BLaER1 (cell line): ENCODE results near the gene RBM10.

ENCODE experiments used
- H3K27ac ChIP-seq: shearing (Covaris generic); formaldehyde crosslinking; 2 replicates; pipeline ENCODE4 v1.8.1; 2022
- H3K27me3 ChIP-seq: shearing (Covaris generic); formaldehyde crosslinking; 2 replicates; pipeline ENCODE4 v1.8.1; 2022
- H3K36me3 ChIP-seq: shearing (Covaris generic); formaldehyde crosslinking; 2 replicates; pipeline ENCODE4 v1.8.1; 2022
- H3K4me1 ChIP-seq: shearing (Covaris generic); formaldehyde crosslinking; 2 replicates; pipeline ENCODE4 v1.8.1; 2022
- H3K4me2 ChIP-seq: shearing (Covaris generic); formaldehyde crosslinking; 2 replicates; pipeline ENCODE4 v1.8.1; 2022
- H3K4me3 ChIP-seq: shearing (Covaris generic); formaldehyde crosslinking; 2 replicates; pipeline ENCODE4 v1.8.1; 2022
- H3K9ac ChIP-seq: shearing (Covaris generic); formaldehyde crosslinking; 2 replicates; pipeline ENCODE4 v1.8.1; 2022
- H3K9me3 ChIP-seq: shearing (Covaris generic); formaldehyde crosslinking; 2 replicates; pipeline ENCODE4 v1.8.1; 2022
- H4K20me1 ChIP-seq: shearing (Covaris generic); formaldehyde crosslinking; 2 replicates; pipeline ENCODE4 v1.8.1; 2022
- Cebpa-rat ChIP-seq: shearing (Covaris generic); IDR thresholded peaks from 2 replicates; pipeline ENCODE4 v1.8.1; 2022

Gene RBM10

GRCh38 chrX:47194194-47194787 lies 49.3 kb downstream of the RBM10 start:
- Histone ChIP-seq H3K9ac (peak overlapping the region; percentile 98), H3K4me3 (peak overlapping the region; percentile 90), H3K9me3 (no peaks in the 10 kb centered on the region), H3K36me3 (peaks cover 37% of the 10 kb centered on the region), H3K4me1 (peaks cover 49% of the 10 kb centered on the region), H3K4me2 (peak overlapping the region; percentile 94), H3K27me3 (no peaks in the 10 kb centered on the region), H3K27ac (peak overlapping the region; percentile 98), H4K20me1 (peaks cover 51% of the 10 kb centered on the region)
- TF ChIP-seq Cebpa-rat, result no peak

- H3K27ac ChIP-seq, result no peak overlapping the region
- no peaks in the 10 kb centered on the region for H3K27me3 ChIP-seq
- peaks cover 55% of the 10 kb centered on the region for H3K36me3 ChIP-seq
- peaks cover 69% of the 10 kb centered on the region for H4K20me1 ChIP-seq
- H3K9ac ChIP-seq, result peak overlapping the region; percentile 46
- no peaks in the 10 kb centered on the region for H3K9me3 ChIP-seq
- peak overlapping the region; percentile 17; the same call in 1 of the 2 replicates for H3K4me3 ChIP-seq
- H3K4me1 ChIP-seq, result peaks cover 49% of the 10 kb centered on the region
- TF ChIP-seq Cebpa-rat, result no peak
- peak overlapping the region; percentile 94 for H3K4me2 ChIP-seq
Observed at GRCh38 chrX:47196098-47196497, 51.1 kb downstream of the RBM10 start.

- H3K4me3 ChIP-seq, result no peak overlapping the region
- no peak overlapping the region for H3K27ac ChIP-seq
- peaks cover 83% of the 10 kb centered on the region for H4K20me1 ChIP-seq
- TF ChIP-seq Cebpa-rat, result no peak
- peaks cover 41% of the 10 kb centered on the region for H3K4me1 ChIP-seq
- no peaks in the 10 kb centered on the region for H3K27me3 ChIP-seq
- H3K4me2 ChIP-seq, result peak overlapping the region; percentile 94; the same call in 1 of the 2 replicates
- H3K36me3 ChIP-seq, result peaks cover 69% of the 10 kb centered on the region
- no peak overlapping the region; the same call in 1 of the 2 replicates for H3K9ac ChIP-seq
- H3K9me3 ChIP-seq, result no peaks in the 10 kb centered on the region
Observed at GRCh38 chrX:47197526-47197925, 52.5 kb downstream of the RBM10 start.

GRCh38 chrX:47198026-47198686 lies 53.1 kb downstream of the RBM10 start:
- H3K27me3 ChIP-seq, result no peaks in the 10 kb centered on the region
- H3K9me3 ChIP-seq, result no peaks in the 10 kb centered on the region
- H3K4me2 ChIP-seq, result no peak overlapping the region
- H3K4me1 ChIP-seq, result peaks cover 35% of the 10 kb centered on the region
- no peak overlapping the region for H3K4me3 ChIP-seq
- no peak overlapping the region; the same call in 1 of the 2 replicates for H3K9ac ChIP-seq
- no peak for TF ChIP-seq Cebpa-rat
- peaks cover 75% of the 10 kb centered on the region for H3K36me3 ChIP-seq
- H4K20me1 ChIP-seq, result peaks cover 90% of the 10 kb centered on the region
- no peak overlapping the region for H3K27ac ChIP-seq

- Histone ChIP-seq H3K36me3 (peaks cover 81% of the 10 kb centered on the region), H3K9ac (no peak overlapping the region), H3K9me3 (no peaks in the 10 kb centered on the region), H3K4me2 (no peak overlapping the region), H4K20me1 (peaks cover 95% of the 10 kb centered on the region), H3K27me3 (no peaks in the 10 kb centered on the region), H3K4me1 (peaks cover 34% of the 10 kb centered on the region), H3K27ac (no peak overlapping the region), H3K4me3 (no peak overlapping the region)
- no peak for TF ChIP-seq Cebpa-rat
Observed at GRCh38 chrX:47198687-47199080, 53.7 kb downstream of the RBM10 start.

GRCh38 chrX:47199286-47199685 lies 54.3 kb downstream of the RBM10 start:
- no peak overlapping the region for H3K9ac ChIP-seq
- peaks cover 33% of the 10 kb centered on the region for H3K4me1 ChIP-seq
- H3K27me3 ChIP-seq, result no peaks in the 10 kb centered on the region
- H3K4me3 ChIP-seq, result no peak overlapping the region
- peaks cover 100% of the 10 kb centered on the region for H4K20me1 ChIP-seq
- TF ChIP-seq Cebpa-rat, result no peak
- no peak overlapping the region for H3K27ac ChIP-seq
- H3K9me3 ChIP-seq, result no peaks in the 10 kb centered on the region
- peaks cover 87% of the 10 kb centered on the region for H3K36me3 ChIP-seq
- H3K4me2 ChIP-seq, result no peak overlapping the region

GRCh38 chrX:47200385-47201150 lies 55.5 kb downstream of the RBM10 start:
- Histone ChIP-seq H3K27me3 (no peaks in the 10 kb centered on the region), H3K27ac (no peak overlapping the region), H3K9me3 (no peaks in the 10 kb centered on the region), H3K4me3 (no peak overlapping the region), H3K36me3 (peaks cover 100% of the 10 kb centered on the region), H4K20me1 (peaks cover 100% of the 10 kb centered on the region), H3K9ac (no peak overlapping the region), H3K4me2 (no peak overlapping the region), H3K4me1 (peaks cover 20% of the 10 kb centered on the region)
- no peak for TF ChIP-seq Cebpa-rat

GRCh38 chrX:47201345-47201944 lies 56.4 kb downstream of the RBM10 start:
- peaks cover 100% of the 10 kb centered on the region for H3K36me3 ChIP-seq
- no peaks in the 10 kb centered on the region for H3K9me3 ChIP-seq
- H3K4me3 ChIP-seq, result no peak overlapping the region
- no peak overlapping the region for H3K4me2 ChIP-seq
- no peak for TF ChIP-seq Cebpa-rat
- no peak overlapping the region for H3K9ac ChIP-seq
- no peaks in the 10 kb centered on the region for H3K27me3 ChIP-seq
- no peak overlapping the region for H3K27ac ChIP-seq
- H3K4me1 ChIP-seq, result peaks cover 11% of the 10 kb centered on the region
- peaks cover 100% of the 10 kb centered on the region for H4K20me1 ChIP-seq

- peaks cover 100% of the 10 kb centered on the region for H3K36me3 ChIP-seq
- H3K9me3 ChIP-seq, result no peaks in the 10 kb centered on the region
- no peak overlapping the region for H3K9ac ChIP-seq
- H3K4me2 ChIP-seq, result no peak overlapping the region
- no peak overlapping the region for H3K27ac ChIP-seq
- no peak for TF ChIP-seq Cebpa-rat
- peaks cover 100% of the 10 kb centered on the region for H4K20me1 ChIP-seq
- no peak overlapping the region for H3K4me3 ChIP-seq
- peaks cover 3% of the 10 kb centered on the region; the same call in 1 of the 2 replicates for H3K4me1 ChIP-seq
- no peaks in the 10 kb centered on the region for H3K27me3 ChIP-seq
Observed at GRCh38 chrX:47202316-47202715, 57.3 kb downstream of the RBM10 start.
